Measurements from ENCODE around the gene HOXA4.

Gene HOXA4

GRCh38 chr7:27163288-27164044 is 32.9 kb upstream of the HOXA4 start:
- DNase-seq (ENCODE audit: low spot score in 2 of 2) (no peak), ATAC-seq (no peak)
- peak overlapping the region; percentile 42 for H3K4me3 Mint-ChIP-seq
- no peak overlapping the region for H3K27ac Mint-ChIP-seq
- peaks cover 26% of the 10 kb centered on the region for H3K4me1 Mint-ChIP-seq
- H3K9me3 Mint-ChIP-seq: no peaks in the 10 kb centered on the region
- H3K36me3 Mint-ChIP-seq: peaks cover 6% of the 10 kb centered on the region

DNA sequence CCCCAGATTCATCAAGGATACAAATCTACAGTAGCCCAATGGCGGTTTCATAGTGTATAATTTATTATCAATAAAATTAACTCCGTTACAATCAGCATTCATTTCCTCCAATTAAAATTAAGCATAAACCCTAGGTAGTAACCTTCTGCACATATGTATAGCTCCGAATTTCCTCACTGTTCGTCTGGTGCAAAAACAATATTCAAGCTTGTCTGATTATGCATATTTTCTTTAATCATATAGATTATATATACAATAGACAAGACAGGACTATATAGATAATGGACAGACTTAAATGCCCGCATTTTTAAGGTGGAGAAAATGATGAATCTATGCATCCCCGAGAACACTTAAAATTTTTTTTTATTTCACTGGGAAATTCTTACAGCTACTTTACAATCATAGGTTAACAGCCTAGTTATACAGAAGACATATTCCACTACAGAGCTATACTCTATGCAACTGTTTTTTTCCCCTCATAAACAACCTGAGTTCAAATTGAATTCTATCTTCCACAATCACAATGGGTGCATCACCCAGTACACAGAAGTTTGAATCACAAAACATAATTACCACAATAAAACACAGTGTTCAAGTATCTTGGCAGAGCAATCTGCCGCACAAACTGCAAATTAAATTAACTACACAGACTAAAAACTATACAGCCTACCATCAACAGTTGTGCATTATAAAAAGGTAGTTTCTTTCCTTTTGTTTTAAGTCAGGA is 32.2 kb upstream of the HOXA4 start:
- H3K4me3 Mint-ChIP-seq: no peak overlapping the region
- no peak for ATAC-seq
- H3K9me3 Mint-ChIP-seq: no peaks in the 10 kb centered on the region

GRCh38 chr7:27161721-27162560 is 31.4 kb upstream of the HOXA4 start:
- peaks cover 35% of the 10 kb centered on the region for H3K4me1 Mint-ChIP-seq
- no peaks in the 10 kb centered on the region for H3K9me3 Mint-ChIP-seq
- H3K27ac Mint-ChIP-seq: no peak overlapping the region
- DNase-seq (ENCODE audit: low spot score in 2 of 2) (no peak), ATAC-seq (no peak)
- no peak overlapping the region for H3K4me3 Mint-ChIP-seq
- peaks cover 18% of the 10 kb centered on the region for H3K36me3 Mint-ChIP-seq

More for the DNA sequence above, 32.2 kb upstream of the HOXA4 start:
- H3K36me3 Mint-ChIP-seq: peaks cover 10% of the 10 kb centered on the region
- H3K27ac Mint-ChIP-seq: no peak overlapping the region
- H3K4me1 Mint-ChIP-seq: peaks cover 32% of the 10 kb centered on the region
- DNase-seq (ENCODE audit: low spot score in 2 of 2): no peak

GRCh38 chr7:27161214-27161720 is 30.7 kb upstream of the HOXA4 start:
- peak overlapping the region; percentile 70 for H3K4me3 Mint-ChIP-seq
- peaks cover 36% of the 10 kb centered on the region for H3K4me1 Mint-ChIP-seq
- no peaks in the 10 kb centered on the region for H3K9me3 Mint-ChIP-seq
- DNase-seq (ENCODE audit: low spot score in 2 of 2) (no peak), ATAC-seq (no peak)
- H3K27ac Mint-ChIP-seq: no peak overlapping the region
- peaks cover 20% of the 10 kb centered on the region for H3K36me3 Mint-ChIP-seq

GRCh38 chr7:27160546-27161213 is 30.1 kb upstream of the HOXA4 start:
- H3K4me1 Mint-ChIP-seq: peaks cover 39% of the 10 kb centered on the region

GRCh38 chr7:27160145-27160545 is 29.6 kb upstream of the HOXA4 start:
- Mint-ChIP-seq H3K4me3 (peak overlapping the region; percentile 70), H3K27ac (no peak overlapping the region), H3K36me3 (peaks cover 19% of the 10 kb centered on the region), H3K9me3 (no peaks in the 10 kb centered on the region), H3K4me1 (peaks cover 42% of the 10 kb centered on the region)
- ATAC-seq (peak; percentile 31), DNase-seq (ENCODE audit: low spot score in 2 of 2) (no peak)

More at GRCh38 chr7:27160546-27161213, 30.1 kb upstream of the HOXA4 start:
- Mint-ChIP-seq H3K4me3 (peak overlapping the region; percentile 70), H3K9me3 (no peaks in the 10 kb centered on the region), H3K36me3 (peaks cover 21% of the 10 kb centered on the region), H3K27ac (no peak overlapping the region)
- DNase-seq (ENCODE audit: low spot score in 2 of 2): peak; percentile 86 to 92
- peak; percentile 67 for ATAC-seq

GRCh38 chr7:27159266-27160144 is 28.9 kb upstream of the HOXA4 start:
- peaks cover 25% of the 10 kb centered on the region for H3K36me3 Mint-ChIP-seq
- no peak overlapping the region for H3K27ac Mint-ChIP-seq
- no peaks in the 10 kb centered on the region for H3K9me3 Mint-ChIP-seq
- peak overlapping the region; percentile 70 for H3K4me3 Mint-ChIP-seq
- ATAC-seq: no peak
- H3K4me1 Mint-ChIP-seq: peaks cover 45% of the 10 kb centered on the region
- DNase-seq (ENCODE audit: low spot score in 2 of 2): no peak

- ATAC-seq: no peak
- Mint-ChIP-seq H3K4me1 (peaks cover 41% of the 10 kb centered on the region), H3K9me3 (no peaks in the 10 kb centered on the region), H3K4me3 (peak overlapping the region; percentile 39), H3K36me3 (peaks cover 25% of the 10 kb centered on the region), H3K27ac (no peak overlapping the region)
- no peak for DNase-seq (ENCODE audit: low spot score in 2 of 2)
These were observed 28.1 kb upstream of the HOXA4 start for GRCh38 chr7:27158436-27159265.

GRCh38 chr7:27157702-27158431 is 27.3 kb upstream of the HOXA4 start:
- no peaks in the 10 kb centered on the region for H3K9me3 Mint-ChIP-seq
- ATAC-seq: no peak
- H3K4me1 Mint-ChIP-seq: peaks cover 40% of the 10 kb centered on the region
- H3K4me3 Mint-ChIP-seq: peak overlapping the region; percentile 39
- no peak overlapping the region for H3K27ac Mint-ChIP-seq
- peaks cover 25% of the 10 kb centered on the region for H3K36me3 Mint-ChIP-seq
- DNase-seq (ENCODE audit: low spot score in 2 of 2): no peak

GRCh38 chr7:27156916-27157701 is 26.6 kb upstream of the HOXA4 start:
- no peaks in the 10 kb centered on the region for H3K9me3 Mint-ChIP-seq
- H3K36me3 Mint-ChIP-seq: peaks cover 25% of the 10 kb centered on the region
- DNase-seq (ENCODE audit: low spot score in 2 of 2) (no peak), ATAC-seq (no peak)
- peaks cover 42% of the 10 kb centered on the region for H3K4me1 Mint-ChIP-seq
- peak overlapping the region; percentile 73 for H3K4me3 Mint-ChIP-seq
- no peak overlapping the region for H3K27ac Mint-ChIP-seq

DNA sequence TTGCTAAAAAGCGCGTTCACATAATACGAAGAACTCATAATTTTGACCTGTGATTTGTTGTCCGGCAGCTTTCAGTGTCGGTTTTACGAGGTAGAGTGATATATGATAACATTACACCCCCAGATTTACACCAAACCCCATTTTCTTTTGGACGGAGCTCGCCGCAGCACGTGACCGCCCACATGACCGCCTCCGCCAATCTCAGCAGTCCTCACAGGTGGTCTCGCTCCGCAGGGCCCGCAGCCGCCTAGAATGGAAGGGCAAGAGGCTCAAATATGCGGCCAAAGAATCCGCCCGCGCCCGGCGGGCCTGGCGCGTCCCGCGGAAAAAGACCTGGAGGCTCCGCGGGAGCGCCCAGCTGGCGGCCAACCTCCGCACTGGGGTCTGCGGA is 25.9 kb upstream of the HOXA4 start, which contains the start of gene HOXA7:
HOXA7 (minus strand) TSS at position 168 of the 391 bp plus-strand sequence; CDS start at position 38, 130 bp downstream.
- Mint-ChIP-seq H3K27ac (no peak within 1 kb of the TSS), H3K4me1 (peaks cover 48% of the 10 kb centered on the region), H3K9me3 (no peaks in the 10 kb centered on the region), H3K4me3 (peak within 1 kb of the TSS; percentile 73), H3K36me3 (peaks cover 25% of the 10 kb centered on the region)
- DNase-seq (ENCODE audit: low spot score in 2 of 2): peak in 1 of 2 donors; percentile 52
- ATAC-seq: no peak

Data from stimulated activated effector memory CD8-positive, alpha-beta T cell treated with anti-CD3 and anti-CD28 coated beads, Interleukin-12 subunit alpha, Interleukin-12 subunit beta, amount 100 ng/mL, for 72 hours (primary cell).